Measurements from ENCODE around the gene LONRF2. TPM values are rescaled to one million over a fixed set of nuclear protein-coding genes. Genes with fewer than 3 reads are reported as not detected.

LONRF2 gene
- total RNA-seq, 1 experiment from 2014 or later = 1.6 TPM

GRCh38 chr2:100297511-100297910, 24.8 kb downstream of the LONRF2 start:
- ChIA-PET POLR2A (no interaction called here), CTCF (no interaction called here)
- no peaks in the 10 kb centered on the region for H3K9me2 ChIP-seq (ENCODE audit: insufficient read depth)

More at GRCh38 chr2:100297511-100297910, 24.8 kb downstream of the LONRF2 start:
- no peaks in the 10 kb centered on the region for H3K79me2 ChIP-seq (ENCODE audit: insufficient read depth, low read length)
- no peak overlapping the region for H3K27ac ChIP-seq (ENCODE audit: low read depth, low read length)
- no peak overlapping the region for H3K9ac ChIP-seq (ENCODE audit: low read length)
- BruUV-seq (replicated peaks) = no TSS peak
- DNase-seq (ENCODE audit: low read depth, low spot score) = no peak
- no peaks in the 10 kb centered on the region for H3K36me3 ChIP-seq (ENCODE audit: control insufficient read depth in 1 of 2, insufficient read depth in 2 of 2, low read length in 2 of 2)
- no peaks in the 10 kb centered on the region for H3K9me3 ChIP-seq (ENCODE audit: control insufficient read depth in 1 of 2, insufficient read depth in 1 of 2, low read depth in 1 of 2, low read length in 2 of 2)
- intact Hi-C loops (cut with micrococcal nuclease) = loop anchor here (10.0 kb wide), 1 partner anchor 267 kb away; the partner anchor contains the start of gene PDCL3
- H2AFZ ChIP-seq (ENCODE audit: low read depth, low read length, poor library complexity, severe bottlenecking) = no peak overlapping the region
- H4K20me1 ChIP-seq (ENCODE audit: insufficient read depth) = no peaks in the 10 kb centered on the region
- ATAC-seq = no peak
- H3K4me3 ChIP-seq (replicated peaks in 1 of 2; ENCODE audit: low read depth in 1 of 2, low read length in 2 of 2) = no peak overlapping the region
- peaks cover 16 to 18% of the 10 kb centered on the region in 2 experiments for H3K4me1 ChIP-seq (ENCODE audit: control insufficient read depth in 1 of 2, insufficient read depth in 2 of 2, low read length in 2 of 2)
- TF ChIP-seq, protein P1, sequence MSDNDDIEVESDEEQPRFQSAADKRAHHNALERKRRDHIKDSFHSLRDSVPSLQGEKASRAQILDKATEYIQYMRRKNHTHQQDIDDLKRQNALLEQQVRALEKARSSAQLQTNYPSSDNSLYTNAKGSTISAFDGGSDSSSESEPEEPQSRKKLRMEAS (IDR thresholded peaks at IDR 0.05) = no peak
- TF ChIP-seq EZH2 (IDR thresholded peaks at IDR 0.05) (no peak), ZFX (IDR thresholded peaks at IDR 0.05) (no peak), ELF1 (IDR thresholded peaks at IDR 0.05; ENCODE audit: borderline replicate concordance, low read depth) (no peak), RAD21 (IDR thresholded peaks at IDR 0.05; ENCODE audit: low read depth) (no peak), REST (IDR thresholded peaks at IDR 0.05; ENCODE audit: low read depth) (no peak), ATF3 (IDR thresholded peaks at IDR 0.05) (no peak), SRF (IDR thresholded peaks at IDR 0.05; ENCODE audit: low read depth) (no peak), FOSL1 (IDR thresholded peaks at IDR 0.05; ENCODE audit: low read depth) (no peak), TCF7L2 (IDR thresholded peaks at IDR 0.05; ENCODE audit: borderline replicate concordance, extremely low read depth, insufficient read depth, insufficient read length) (no peak), ZNF274 (IDR thresholded peaks at IDR 0.05; ENCODE audit: low read depth, low read length) (no peak), EZH2phosphoT487 (IDR thresholded peaks at IDR 0.05; ENCODE audit: borderline replicate concordance) (no peak), POLR2A (IDR thresholded peaks at IDR 0.05; ENCODE audit: borderline replicate concordance, extremely low read depth, insufficient read depth, insufficient read length) (no peak), CEBPB (IDR thresholded peaks at IDR 0.05; ENCODE audit: low read depth) (no peak), POLR2AphosphoS5 (IDR thresholded peaks at IDR 0.05; ENCODE audit: low read depth, low read length) (no peak), CBX3 (IDR thresholded peaks at IDR 0.05; ENCODE audit: low read depth) (no peak)
- TF ChIP-seq, protein P2, sequence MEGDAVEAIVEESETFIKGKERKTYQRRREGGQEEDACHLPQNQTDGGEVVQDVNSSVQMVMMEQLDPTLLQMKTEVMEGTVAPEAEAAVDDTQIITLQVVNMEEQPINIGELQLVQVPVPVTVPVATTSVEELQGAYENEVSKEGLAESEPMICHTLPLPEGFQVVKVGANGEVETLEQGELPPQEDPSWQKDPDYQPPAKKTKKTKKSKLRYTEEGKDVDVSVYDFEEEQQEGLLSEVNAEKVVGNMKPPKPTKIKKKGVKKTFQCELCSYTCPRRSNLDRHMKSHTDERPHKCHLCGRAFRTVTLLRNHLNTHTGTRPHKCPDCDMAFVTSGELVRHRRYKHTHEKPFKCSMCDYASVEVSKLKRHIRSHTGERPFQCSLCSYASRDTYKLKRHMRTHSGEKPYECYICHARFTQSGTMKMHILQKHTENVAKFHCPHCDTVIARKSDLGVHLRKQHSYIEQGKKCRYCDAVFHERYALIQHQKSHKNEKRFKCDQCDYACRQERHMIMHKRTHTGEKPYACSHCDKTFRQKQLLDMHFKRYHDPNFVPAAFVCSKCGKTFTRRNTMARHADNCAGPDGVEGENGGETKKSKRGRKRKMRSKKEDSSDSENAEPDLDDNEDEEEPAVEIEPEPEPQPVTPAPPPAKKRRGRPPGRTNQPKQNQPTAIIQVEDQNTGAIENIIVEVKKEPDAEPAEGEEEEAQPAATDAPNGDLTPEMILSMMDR (IDR thresholded peaks at IDR 0.05 in 2 of 3, conservative IDR thresholded peaks at IDR 0.05 in 1 of 3; ENCODE audit: borderline replicate concordance in 1 of 3, insufficient read depth in 1 of 3, low read depth in 2 of 3, low read length in 2 of 3) = no peak
- RAD21 ChIA-PET (ENCODE audit: low non-redundant PET in 1 of 2, low total read pairs in 2 of 2, uncharacterized antibody in 2 of 2, unreplicated experiment in 2 of 2) = no interaction called here
- H3K4me2 ChIP-seq (ENCODE audit: low read length) = no peak overlapping the region
- H3K27me3 ChIP-seq (ENCODE audit: insufficient read depth, low read length) = no peaks in the 10 kb centered on the region

Measured in HCT116 (cell line).